HUES48 (cell line): ENCODE measurements around the gene TTLL5.
A peak's percentile ranks its signal among the peaks of the same experiment; 100 is the strongest.

Source experiments
- H3K27ac ChIP-seq: one replicate; pipeline ENCODE4 v1.7.0; 2013; ENCODE audit warnings: low read depth, low read length, inconsistent platforms
- H3K27me3 ChIP-seq: 2 replicates; pipeline ENCODE4 v1.6.1; 2013; ENCODE audit warnings: mild to moderate bottlenecking, low read length; ENCODE audit not compliant: control insufficient read depth, insufficient read depth
- H3K36me3 ChIP-seq: 2 replicates; pipeline ENCODE4 v1.6.1; 2013; ENCODE audit warnings: low read length; ENCODE audit not compliant: control insufficient read depth, insufficient read depth
- H3K4me1 ChIP-seq: 2 replicates; pipeline ENCODE4 v1.6.1; 2013; ENCODE audit warnings: mild to moderate bottlenecking, low read length; ENCODE audit not compliant: control insufficient read depth, insufficient read depth
- H3K4me3 ChIP-seq: 2 replicates; pipeline ENCODE4 v1.5.1; 2013; ENCODE audit warnings: mild to moderate bottlenecking, low read depth, low read length
- H3K9ac ChIP-seq: 2 replicates; pipeline ENCODE4 v1.6.1; 2013; ENCODE audit warnings: mild to moderate bottlenecking, low read depth, low read length, moderate library complexity
- H3K9me3 ChIP-seq: 2 replicates; pipeline ENCODE4 v1.6.1; 2013; ENCODE audit warnings: low read length; ENCODE audit not compliant: control insufficient read depth, insufficient read depth

Gene TTLL5

DNA sequence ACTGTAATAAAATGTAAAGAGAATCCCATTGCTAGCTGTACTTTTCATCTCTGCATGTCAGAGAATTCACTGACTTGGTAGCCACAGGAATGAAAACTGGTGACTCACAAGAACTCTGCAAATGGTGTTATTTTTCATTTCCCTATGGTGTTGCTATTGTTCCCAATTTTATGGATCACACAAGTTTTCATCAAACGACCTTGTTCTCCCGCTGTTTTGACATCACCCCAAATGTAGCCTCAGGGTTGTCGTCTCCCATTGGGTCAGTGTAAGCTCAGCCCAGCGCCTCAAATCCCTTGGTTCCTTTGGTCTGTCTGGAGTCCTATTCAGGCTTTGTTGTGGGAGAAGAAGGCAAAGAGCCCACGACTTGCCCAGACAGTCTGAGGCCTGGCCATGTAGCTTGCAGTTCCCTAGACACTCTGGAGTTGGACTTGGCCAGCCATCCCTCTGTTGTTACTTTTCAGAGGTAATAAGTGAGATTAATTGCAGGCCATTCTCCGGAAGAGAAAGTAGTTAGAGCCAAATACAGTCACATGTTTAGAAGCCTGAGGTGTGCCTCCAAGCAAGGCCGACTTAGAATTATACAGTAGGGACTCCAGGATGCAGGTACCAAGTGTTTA is 161.6 kb downstream of the TTLL5 start:
- H3K4me3 ChIP-seq = no peak overlapping the region
- H3K27me3 ChIP-seq = no peaks in the 10 kb centered on the region
- peaks cover 33% of the 10 kb centered on the region for H3K36me3 ChIP-seq
- no peak overlapping the region for H3K27ac ChIP-seq
- no peaks in the 10 kb centered on the region for H3K4me1 ChIP-seq
- H3K9ac ChIP-seq = no peak overlapping the region
- no peaks in the 10 kb centered on the region for H3K9me3 ChIP-seq

DNA sequence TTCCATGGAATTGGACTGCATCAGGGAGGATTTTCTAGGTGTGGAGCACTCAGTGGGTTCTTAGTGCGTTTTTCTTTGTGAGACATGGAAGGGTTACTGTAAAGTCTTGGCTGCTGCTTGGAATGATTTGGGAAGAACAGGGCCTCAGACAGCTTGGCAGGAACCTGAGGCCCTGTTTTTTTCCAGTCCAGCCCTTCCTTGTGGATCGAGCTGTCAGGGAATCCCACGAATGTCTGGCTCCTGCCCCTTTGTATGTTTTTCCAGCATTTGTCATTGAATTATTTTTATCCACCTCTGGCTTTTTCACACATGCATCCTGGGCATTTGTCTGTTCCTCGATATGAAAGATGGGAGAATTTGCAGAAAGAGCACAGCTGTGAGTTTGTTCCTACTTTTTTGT is 162.3 kb downstream of the TTLL5 start:
- H3K36me3 ChIP-seq = peaks cover 33% of the 10 kb centered on the region
- H3K4me3 ChIP-seq = no peak overlapping the region
- H3K4me1 ChIP-seq = no peaks in the 10 kb centered on the region
- no peaks in the 10 kb centered on the region for H3K27me3 ChIP-seq
- no peak overlapping the region for H3K9ac ChIP-seq
- H3K27ac ChIP-seq = no peak overlapping the region
- no peaks in the 10 kb centered on the region for H3K9me3 ChIP-seq

DNA sequence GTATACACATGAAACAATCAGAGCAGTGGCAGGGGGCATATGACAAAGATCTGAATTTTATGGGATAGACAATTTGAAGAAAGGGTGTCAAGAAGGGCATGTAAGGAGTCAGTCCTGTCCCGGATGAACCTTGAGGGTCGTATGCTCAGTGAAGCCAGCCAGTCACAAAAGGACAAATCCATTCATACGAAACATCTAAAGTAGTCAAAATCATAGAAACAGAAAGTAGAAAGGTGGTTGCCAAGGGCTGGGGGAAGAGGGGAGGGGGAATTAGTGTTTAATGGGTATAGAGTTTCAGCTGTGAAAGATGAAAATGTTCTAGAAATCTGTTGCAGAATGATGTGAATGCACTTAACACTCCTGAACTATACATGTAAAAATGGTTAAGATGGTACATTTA is 163.3 kb downstream of the TTLL5 start:
- no peaks in the 10 kb centered on the region for H3K27me3 ChIP-seq
- no peak overlapping the region for H3K27ac ChIP-seq
- H3K36me3 ChIP-seq = peaks cover 32% of the 10 kb centered on the region
- no peaks in the 10 kb centered on the region for H3K9me3 ChIP-seq
- H3K4me1 ChIP-seq = no peaks in the 10 kb centered on the region
- H3K9ac ChIP-seq = no peak overlapping the region
- H3K4me3 ChIP-seq = no peak overlapping the region

DNA sequence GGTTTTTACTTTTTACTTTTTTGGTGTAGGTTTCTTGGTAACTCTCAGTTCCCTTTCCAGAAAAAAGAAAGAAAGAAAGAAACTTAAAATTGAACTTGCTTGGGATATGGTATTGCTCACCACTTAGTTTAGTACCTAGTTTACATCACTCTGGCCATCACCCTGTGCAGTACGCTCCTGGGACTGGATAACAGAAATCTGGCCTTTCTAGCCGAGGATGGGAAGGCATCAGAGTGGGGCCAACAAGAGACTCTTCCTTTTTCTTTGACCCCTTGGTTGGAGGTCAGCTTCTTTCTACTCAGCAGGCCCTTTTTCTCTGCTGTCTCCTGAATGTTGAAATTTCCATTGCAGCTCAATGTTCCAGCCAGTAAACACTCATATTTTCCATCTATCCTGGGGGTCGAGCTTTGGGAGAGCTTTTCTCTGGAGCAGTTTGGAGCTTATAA is 164.1 kb downstream of the TTLL5 start:
- H3K27me3 ChIP-seq = no peaks in the 10 kb centered on the region
- no peak overlapping the region for H3K27ac ChIP-seq
- no peaks in the 10 kb centered on the region for H3K9me3 ChIP-seq
- no peaks in the 10 kb centered on the region for H3K4me1 ChIP-seq
- peaks cover 28% of the 10 kb centered on the region for H3K36me3 ChIP-seq
- H3K4me3 ChIP-seq = no peak overlapping the region
- no peak overlapping the region for H3K9ac ChIP-seq

DNA sequence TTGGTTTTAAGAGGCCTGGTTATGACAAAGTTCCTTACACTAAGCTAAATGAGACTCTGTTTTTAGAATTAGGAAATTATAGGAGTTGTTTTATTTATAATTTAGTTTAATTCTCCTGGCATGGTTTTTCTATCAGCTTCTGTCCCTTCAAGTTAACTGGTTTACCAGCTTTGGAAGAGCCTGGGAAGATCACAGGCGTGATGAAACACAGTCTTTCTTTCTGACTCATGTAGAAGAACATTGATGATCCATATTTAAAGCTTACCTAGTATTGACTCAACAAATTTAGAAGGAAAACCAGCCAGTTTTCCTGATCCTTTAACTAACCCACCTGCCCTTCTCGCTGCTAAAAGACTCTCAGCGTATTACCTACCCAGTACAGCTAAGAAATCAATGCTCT is 165.6 kb downstream of the TTLL5 start:
- H3K4me1 ChIP-seq = no peaks in the 10 kb centered on the region
- peaks cover 18% of the 10 kb centered on the region for H3K36me3 ChIP-seq
- no peak overlapping the region for H3K4me3 ChIP-seq
- H3K27ac ChIP-seq = no peak overlapping the region
- H3K27me3 ChIP-seq = no peaks in the 10 kb centered on the region
- no peak overlapping the region for H3K9ac ChIP-seq
- H3K9me3 ChIP-seq = no peaks in the 10 kb centered on the region

DNA sequence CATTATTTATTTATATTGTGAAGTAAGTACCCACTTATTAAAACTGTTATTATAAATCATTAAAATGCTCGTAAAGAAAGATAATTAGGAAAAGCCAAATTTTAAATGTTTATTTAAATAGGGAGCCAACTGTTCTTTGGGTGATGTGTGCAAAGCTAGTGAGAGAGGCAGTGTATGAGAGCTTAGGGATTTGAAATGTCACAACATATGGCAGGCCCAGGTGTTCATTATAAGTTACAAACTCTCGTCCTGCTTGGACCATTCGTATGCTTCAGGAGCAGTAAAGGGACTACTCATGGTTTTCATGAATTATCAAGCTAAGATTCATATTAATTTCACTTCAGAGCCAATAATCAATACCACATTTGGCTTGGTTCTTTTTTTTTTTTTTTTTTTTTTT is 166.3 kb downstream of the TTLL5 start:
- Histone ChIP-seq H3K27ac (no peak overlapping the region), H3K36me3 (peaks cover 11% of the 10 kb centered on the region), H3K27me3 (no peaks in the 10 kb centered on the region), H3K4me3 (no peak overlapping the region), H3K9ac (no peak overlapping the region), H3K9me3 (no peaks in the 10 kb centered on the region), H3K4me1 (no peaks in the 10 kb centered on the region)

DNA sequence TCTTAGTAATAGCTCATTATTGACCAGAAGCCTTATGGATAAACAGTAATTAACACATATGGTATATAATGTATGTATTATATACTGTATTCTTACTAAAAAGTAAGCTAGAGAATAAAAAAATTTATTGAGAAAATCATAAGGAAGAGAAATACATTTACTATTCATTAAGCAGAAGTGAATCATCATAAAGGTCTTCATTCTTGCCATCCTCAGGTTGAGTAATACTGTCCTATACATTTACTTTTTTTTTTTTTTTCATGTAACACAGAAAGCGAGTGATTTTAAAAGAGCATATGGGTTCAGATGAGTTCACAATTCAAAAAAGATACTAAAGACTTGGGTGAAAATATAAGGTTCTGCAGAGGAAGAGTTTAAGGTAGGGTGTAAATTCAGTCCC is 168.3 kb downstream of the TTLL5 start:
- Histone ChIP-seq H3K9ac (no peak overlapping the region), H3K4me1 (no peaks in the 10 kb centered on the region), H3K27ac (no peak overlapping the region), H3K9me3 (no peaks in the 10 kb centered on the region), H3K4me3 (no peak overlapping the region), H3K36me3 (0 out of 2 replicates have a peak, but pooled peaks cover 8% of the 10 kb centered on the region), H3K27me3 (no peaks in the 10 kb centered on the region)

DNA sequence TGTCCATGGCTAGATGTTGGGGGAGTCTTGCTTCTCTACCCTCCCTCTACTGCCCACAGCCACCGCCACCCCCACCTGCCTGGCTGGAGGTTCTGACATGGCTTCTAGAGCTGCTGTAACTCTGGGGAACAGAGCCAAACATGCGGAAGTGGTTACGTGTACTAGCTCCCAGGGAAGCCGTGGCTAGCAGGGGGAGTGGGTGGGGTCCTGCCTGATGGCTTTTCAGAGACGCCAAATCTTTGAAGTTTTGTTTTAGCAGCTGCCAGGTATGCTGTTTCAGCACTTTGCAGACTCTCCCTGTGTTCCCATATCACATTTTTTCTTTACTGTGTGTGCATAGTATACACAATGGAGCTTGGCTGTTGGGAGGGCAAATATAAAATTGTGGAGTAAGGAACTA is 170.4 kb downstream of the TTLL5 start:
- no peak overlapping the region for H3K9ac ChIP-seq
- H3K4me3 ChIP-seq = no peak overlapping the region
- peaks cover 12% of the 10 kb centered on the region; the same call in 1 of the 2 replicates for H3K36me3 ChIP-seq
- H3K9me3 ChIP-seq = no peaks in the 10 kb centered on the region
- H3K4me1 ChIP-seq = no peaks in the 10 kb centered on the region
- H3K27ac ChIP-seq = peak overlapping the region; percentile 67
- H3K27me3 ChIP-seq = no peaks in the 10 kb centered on the region

DNA sequence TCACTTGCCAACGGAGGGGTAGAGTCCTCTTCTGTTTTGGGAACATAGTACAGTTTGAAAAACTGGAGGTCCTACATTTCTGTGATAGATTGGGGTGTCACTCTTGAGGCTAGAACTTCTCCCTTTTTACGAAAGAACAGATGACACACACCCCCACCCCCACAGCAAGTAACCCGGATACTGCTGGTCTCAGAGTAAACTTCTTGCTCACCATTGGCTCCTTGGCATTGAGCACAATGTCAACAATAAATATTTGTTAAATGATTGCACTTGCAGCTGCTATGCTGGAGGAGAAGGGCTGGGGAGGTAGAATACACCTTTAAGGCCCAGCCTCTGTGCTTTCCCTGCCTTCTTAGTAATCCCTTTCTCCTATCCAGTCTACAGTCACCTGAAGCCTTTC is 170.9 kb downstream of the TTLL5 start:
- Histone ChIP-seq H3K4me1 (no peaks in the 10 kb centered on the region), H3K9me3 (no peaks in the 10 kb centered on the region), H3K27me3 (no peaks in the 10 kb centered on the region), H3K4me3 (no peak overlapping the region), H3K27ac (peak overlapping the region; percentile 67), H3K36me3 (peaks cover 14% of the 10 kb centered on the region; the same call in 1 of the 2 replicates), H3K9ac (no peak overlapping the region)

DNA sequence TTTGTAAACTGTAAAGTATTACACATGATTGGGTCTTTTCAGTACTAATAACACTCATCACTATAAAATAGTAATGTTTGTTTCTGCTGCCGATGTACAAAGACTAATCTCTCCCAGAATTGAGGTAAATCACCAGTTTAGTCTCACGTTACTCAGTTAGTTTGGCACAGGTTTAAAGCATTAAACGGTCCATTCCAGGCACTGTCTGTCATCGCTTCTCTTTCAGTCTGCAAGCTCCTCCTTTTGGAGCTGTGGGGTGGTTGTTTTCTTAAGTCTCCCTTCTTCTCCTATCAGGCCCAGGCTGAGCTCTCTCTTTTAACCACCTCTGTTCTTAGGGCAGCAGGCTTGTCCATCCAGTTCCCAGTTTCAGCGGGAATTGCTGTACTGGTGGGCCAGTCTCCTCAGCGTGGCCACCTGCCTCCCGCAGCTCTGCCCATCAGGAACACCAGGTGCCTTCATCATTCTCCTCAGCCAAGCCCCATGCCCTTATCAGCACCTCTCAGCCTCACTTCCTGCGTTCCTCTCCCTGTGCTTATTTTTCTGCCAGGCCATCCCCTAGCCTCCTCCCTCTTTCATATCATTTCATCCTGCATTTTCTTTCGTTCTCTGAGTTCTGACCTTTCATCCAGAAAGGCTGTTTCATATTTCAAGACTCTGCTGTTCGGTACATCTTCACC is 171.7 kb downstream of the TTLL5 start:
- Histone ChIP-seq H3K27ac (no peak overlapping the region), H3K36me3 (peaks cover 18% of the 10 kb centered on the region; the same call in 1 of the 2 replicates), H3K4me1 (no peaks in the 10 kb centered on the region), H3K27me3 (no peaks in the 10 kb centered on the region), H3K9me3 (no peaks in the 10 kb centered on the region), H3K4me3 (no peak overlapping the region), H3K9ac (no peak overlapping the region)

DNA sequence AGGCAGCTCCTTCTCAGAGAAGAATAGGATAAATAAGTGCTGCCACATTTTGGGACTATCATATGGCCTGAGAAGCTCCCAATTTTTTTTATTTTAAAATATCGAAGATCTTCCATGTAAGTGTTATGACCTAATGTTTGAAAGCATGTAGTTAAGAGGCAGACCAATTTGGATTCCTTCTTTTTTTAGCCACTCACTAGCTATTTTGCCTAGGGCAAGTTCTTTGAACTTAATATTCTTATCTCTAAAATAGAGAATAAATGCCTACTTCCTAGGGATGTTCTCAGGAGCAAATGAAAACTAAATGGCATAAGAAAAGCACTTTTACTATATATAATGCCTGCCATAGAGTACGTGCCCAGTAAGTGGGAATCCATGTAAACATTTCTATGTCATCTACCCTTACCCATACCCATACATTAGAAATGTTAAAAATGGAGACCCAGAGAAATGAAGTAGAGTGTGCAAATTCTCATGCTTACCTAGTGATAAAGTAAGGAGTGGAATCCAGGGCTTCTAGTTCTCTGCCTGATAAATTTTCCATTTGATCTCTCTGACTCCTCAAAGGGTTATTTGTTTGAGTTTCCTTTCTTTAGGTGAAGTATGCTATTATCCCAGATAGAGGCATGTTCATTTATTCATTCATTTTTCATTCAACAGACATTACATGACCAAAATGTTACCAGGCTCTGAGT is 172.4 kb downstream of the TTLL5 start:
- Histone ChIP-seq H3K4me3 (no peak overlapping the region), H3K9me3 (no peaks in the 10 kb centered on the region), H3K36me3 (peaks cover 18% of the 10 kb centered on the region; the same call in 1 of the 2 replicates), H3K27ac (no peak overlapping the region), H3K9ac (no peak overlapping the region), H3K27me3 (no peaks in the 10 kb centered on the region), H3K4me1 (no peaks in the 10 kb centered on the region)
